ENCODE results near the gene HOXB6. TPM values are rescaled to one million over a fixed set of nuclear protein-coding genes. Genes with fewer than 3 reads are reported as not detected.

HOXB6 gene
- total and polyA plus RNA-seq, 9 donors = 0.25 to 10.3 (median 1.2) TPM

DNA sequence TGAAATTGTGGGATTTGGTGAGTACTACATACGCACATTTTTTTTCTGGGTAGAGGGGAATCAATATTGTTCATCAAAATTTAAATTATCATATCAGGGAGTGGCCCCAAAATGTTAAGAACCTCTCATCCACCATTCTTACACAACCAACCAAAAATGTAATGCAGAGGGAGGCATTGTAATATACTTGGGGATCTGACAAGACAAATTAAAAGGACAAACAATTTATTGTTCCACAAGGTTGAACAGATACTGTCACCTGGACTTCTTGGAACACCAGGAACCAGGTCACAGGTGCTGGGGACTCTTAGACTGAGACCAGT, 36.0 kb upstream of the HOXB6 start:
- no peak for TF ChIP-seq CTCF (IDR thresholded peaks at IDR 0.05)
- TF ChIP-seq POLR2A (IDR thresholded peaks at IDR 0.05) = no peak
- no peak for TF ChIP-seq EP300 (IDR thresholded peaks at IDR 0.05)
- Histone ChIP-seq H3K27me3 (no peaks in the 10 kb centered on the region), H3K4me1 (ENCODE audit: insufficient read depth) (no peaks in the 10 kb centered on the region), H3K4me3 (no peak overlapping the region), H3K36me3 (no peaks in the 10 kb centered on the region), H3K9me3 (no peaks in the 10 kb centered on the region), H3K27ac (no peak overlapping the region)
- 44 to 60% (median 48%) methylated on average over 1 of the region's 1 CpG for WGBS, 3 donors
- intact Hi-C loops (cut with DNase I) = no loop called here
- no peak for DNase-seq

DNA sequence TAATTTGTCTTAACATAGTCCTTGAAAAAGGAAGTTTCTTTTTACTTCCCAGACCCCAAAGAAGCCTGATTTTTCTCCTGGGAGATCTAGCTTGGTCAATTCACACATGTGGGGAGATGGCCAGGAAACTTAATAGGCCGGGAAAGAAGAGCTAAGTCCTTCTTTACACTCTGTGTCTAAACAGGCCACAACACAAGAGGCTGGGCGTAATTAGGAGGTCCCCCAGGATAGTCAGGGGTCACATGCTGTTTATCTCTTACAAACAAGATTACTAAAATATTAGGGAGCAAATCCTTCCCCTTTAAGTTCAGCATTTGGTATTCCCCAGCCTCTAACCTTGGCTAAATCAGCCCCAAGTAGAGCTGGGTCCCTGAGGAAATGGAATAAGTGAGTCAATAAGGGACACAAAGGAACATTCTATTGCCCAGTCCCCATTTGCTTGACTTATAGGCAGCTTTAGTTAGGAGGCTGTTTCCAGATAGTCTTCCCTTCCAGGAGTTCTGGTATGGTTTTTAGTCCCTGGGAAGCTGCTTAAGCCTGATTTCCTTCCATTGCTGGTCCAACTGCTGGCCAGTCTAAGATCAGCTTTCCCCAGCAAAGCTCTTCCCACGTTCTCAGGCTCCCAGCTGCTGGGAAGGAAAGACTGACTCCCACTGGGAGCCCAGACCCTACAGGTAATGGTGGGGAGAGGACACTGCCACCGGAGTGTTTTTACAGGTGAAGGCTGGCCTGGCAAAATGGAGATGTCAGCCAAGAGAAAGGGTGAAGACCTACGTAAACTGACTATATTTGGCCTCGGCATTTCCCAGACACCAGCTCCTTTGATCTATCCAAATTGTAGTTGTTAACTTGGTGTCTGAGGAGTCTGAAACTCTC, 35.4 kb upstream of the HOXB6 start:
- Histone ChIP-seq H3K36me3 (no peaks in the 10 kb centered on the region), H3K4me3 (no peak overlapping the region), H3K27me3 (no peaks in the 10 kb centered on the region), H3K4me1 (ENCODE audit: insufficient read depth) (no peaks in the 10 kb centered on the region), H3K9me3 (no peaks in the 10 kb centered on the region), H3K27ac (no peak overlapping the region)
- intact Hi-C loops (cut with DNase I) = no loop called here
- no peak for DNase-seq
- no peak for TF ChIP-seq EP300 (IDR thresholded peaks at IDR 0.05)
- no peak for TF ChIP-seq POLR2A (IDR thresholded peaks at IDR 0.05)
- no peak for TF ChIP-seq CTCF (IDR thresholded peaks at IDR 0.05)
- WGBS, 3 donors = 28 to 52% (median 32%) methylated on average over 6 of the region's 6 CpGs

DNA sequence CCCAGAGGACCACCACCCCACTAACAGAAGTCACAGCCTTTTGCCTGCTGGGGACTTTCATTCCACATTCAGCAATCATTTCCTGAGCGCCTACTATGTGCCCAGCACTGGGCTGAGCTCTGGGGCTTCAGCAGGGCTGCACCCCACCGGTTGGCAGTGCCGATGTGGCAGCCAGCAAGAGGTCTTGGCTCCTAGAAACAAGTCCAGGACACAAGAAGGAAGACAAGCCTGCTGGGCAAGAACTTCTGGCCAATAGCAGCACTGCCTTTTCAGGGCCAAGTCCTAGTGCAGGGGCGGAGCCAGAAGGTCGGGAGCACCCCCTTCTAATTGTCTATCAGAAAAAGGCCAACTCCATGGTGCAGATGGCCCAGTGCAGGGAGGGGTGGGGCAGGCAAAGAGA, 34.4 kb upstream of the HOXB6 start:
- Histone ChIP-seq H3K27ac (no peak overlapping the region), H3K36me3 (no peaks in the 10 kb centered on the region), H3K27me3 (no peaks in the 10 kb centered on the region), H3K9me3 (no peaks in the 10 kb centered on the region), H3K4me1 (ENCODE audit: insufficient read depth) (no peaks in the 10 kb centered on the region), H3K4me3 (no peak overlapping the region)
- intact Hi-C loops (cut with DNase I) = no loop called here
- WGBS, 3 donors = 14 to 31% (median 18%) methylated on average over 5 of the region's 5 CpGs
- DNase-seq = no peak
- TF ChIP-seq POLR2A (IDR thresholded peaks at IDR 0.05) (no peak), EP300 (IDR thresholded peaks at IDR 0.05) (no peak), CTCF (IDR thresholded peaks at IDR 0.05) (no peak)

GRCh38 chr17:48637323-48638260, 32.8 kb upstream of the HOXB6 start:
- Histone ChIP-seq H3K4me1 (ENCODE audit: insufficient read depth) (no peaks in the 10 kb centered on the region), H3K36me3 (no peaks in the 10 kb centered on the region), H3K27ac (no peak overlapping the region), H3K9me3 (no peaks in the 10 kb centered on the region), H3K27me3 (no peaks in the 10 kb centered on the region), H3K4me3 (no peak overlapping the region)
- TF ChIP-seq CTCF (IDR thresholded peaks at IDR 0.05) (no peak), POLR2A (IDR thresholded peaks at IDR 0.05) (no peak), EP300 (IDR thresholded peaks at IDR 0.05) (no peak)
- no peak for DNase-seq
- 16 to 27% (median 25%) methylated on average over 18 of the region's 18 CpGs for WGBS, 3 donors
- intact Hi-C loops (cut with DNase I) = no loop called here

Measured in ovary (tissue), 9 donors.